B cell (primary cell): ENCODE data around the gene PAM16. TPM values are rescaled to one million over a fixed set of nuclear protein-coding genes. Genes with fewer than 3 reads are reported as not detected.

Experiments used
- ATAC-seq: fragments of 200-7000 bp; cut with Tn5 transposase; one replicate; pipeline ENCODE4 v1.10.0; 2021; ENCODE audit warnings: low read depth, mild to moderate bottlenecking, moderate number of reproducible peaks, moderate library complexity
- CTCF ChIA-PET: fragments of 350-600 bp; sonication (Branson Sonifier 250); formaldehyde crosslinking; loops from one replicate; lab custom pipeline; 2021; ENCODE audit warnings: antibody characterized with exemption, inconsistent platforms; lab: Charles Lee
- POLR2A ChIA-PET: fragments of 350-600 bp; sonication (Branson Sonifier 250); formaldehyde crosslinking; loops from one replicate; lab custom pipeline; 2021; ENCODE audit warnings: antibody characterized with exemption; lab: Charles Lee
- DNase-seq: peaks from one replicate; pipeline ENCODE4 v3.0.0; 2013
- H2AFZ ChIP-seq: 2 replicates; pipeline ENCODE4 v1.6.1; 2012; ENCODE audit warnings: mild to moderate bottlenecking, low read depth, low read length; ENCODE audit not compliant: insufficient read depth, poor library complexity, severe bottlenecking
- H3K27ac ChIP-seq, 2 donors: 1 replicate in 1 of 2; 2 replicates in 1 of 2; pipeline ENCODE4 v1.5.1; 2012 to 2013; ENCODE audit warnings: low read length in 2 of 2, mild to moderate bottlenecking in 2 of 2, moderate library complexity in 1 of 2
- H3K27me3 ChIP-seq, 4 experiments: fragments of 200-600 bp in 1 of 4; sonication (generic) in 1 of 4; replicated peaks in 1 of 4; 1 replicate in 2 of 4; 2 replicates in 2 of 4; pipeline versions ENCODE4 v1.6.1 to v1.7.0; 2013 to 2016; ENCODE audit warnings: low read length in 3 of 4, mild to moderate bottlenecking in 2 of 4, mixed read lengths in 1 of 4, moderate library complexity in 1 of 4; ENCODE audit not compliant: insufficient read depth in 4 of 4, control insufficient read depth in 3 of 4; ENCODE audit errors: control extremely low read depth in 1 of 4
- H3K36me3 ChIP-seq, 2 experiments: replicated peaks in 1 of 2; 1 replicate in 1 of 2; 2 replicates in 1 of 2; pipeline versions ENCODE4 v1.6.1 to v1.7.1; 2013; ENCODE audit warnings: low read length in 1 of 2; ENCODE audit not compliant: insufficient read depth in 2 of 2, control insufficient read depth in 1 of 2; ENCODE audit errors: control extremely low read depth in 1 of 2, extremely low read depth in 1 of 2
- H3K4me1 ChIP-seq, 2 donors: fragments of 200-600 bp in 1 of 2; sonication (generic) in 1 of 2; 1 replicate in 1 of 2; 2 replicates in 1 of 2; pipeline versions ENCODE4 v1.5.1 to v1.6.1; 2013 to 2017; ENCODE audit warnings: low read length in 2 of 2; ENCODE audit not compliant: control insufficient read depth in 2 of 2, insufficient read depth in 2 of 2
- H3K4me2 ChIP-seq: replicated peaks from 2 replicates; pipeline ENCODE3; 2012; ENCODE audit warnings: mild to moderate bottlenecking, low read depth, low read length; ENCODE audit not compliant: poor library complexity, severe bottlenecking
- H3K4me3 ChIP-seq, 5 experiments: fragments of 200-600 bp in 1 of 5; sonication (generic) in 1 of 5; 1 replicate in 3 of 5; 2 replicates in 2 of 5; pipeline versions ENCODE4 v1.5.1 to v1.7.0; 2011 to 2016; ENCODE audit warnings: low read length in 4 of 5, mild to moderate bottlenecking in 4 of 5, low read depth in 2 of 5, control low read depth in 1 of 5, moderate library complexity in 1 of 5; ENCODE audit not compliant: insufficient read depth in 1 of 5; ENCODE audit errors: control extremely low read depth in 1 of 5, extremely low read depth in 1 of 5
- H3K79me2 ChIP-seq: fragments of 200-600 bp; sonication (generic); one replicate; pipeline ENCODE4 v1.6.0; 2016; ENCODE audit warnings: low read length; ENCODE audit not compliant: control insufficient read depth, insufficient read depth
- H3K9ac ChIP-seq: fragments of 200-600 bp; sonication (generic); 2 replicates; pipeline ENCODE4 v1.6.1; 2017; ENCODE audit warnings: mild to moderate bottlenecking, low read length, moderate library complexity
- H3K9me3 ChIP-seq, 3 donors: one replicate each; pipeline versions ENCODE4 v1.6.1 to v1.7.1; 2013; ENCODE audit warnings: low read length in 2 of 3; ENCODE audit not compliant: control insufficient read depth in 2 of 3, insufficient read depth in 1 of 3; ENCODE audit errors: control extremely low read depth in 1 of 3
- H4K20me1 ChIP-seq: 2 replicates; pipeline ENCODE4 v1.6.0; 2012; ENCODE audit warnings: mild to moderate bottlenecking, low read length; ENCODE audit not compliant: insufficient read depth, control insufficient read depth, poor library complexity, severe bottlenecking
- H3K27ac Mint-ChIP-seq: one replicate; pipeline ENCODE4 v1.8.0; 2021; ENCODE audit warnings: mixed read lengths
- H3K27me3 Mint-ChIP-seq: one replicate; pipeline ENCODE4 v1.8.0; 2021; ENCODE audit warnings: mixed read lengths
- H3K4me1 Mint-ChIP-seq: one replicate; pipeline ENCODE4 v1.8.0; 2021; ENCODE audit warnings: mixed read lengths
- H3K4me3 Mint-ChIP-seq: one replicate; pipeline ENCODE4 v1.8.0; 2021; ENCODE audit warnings: mixed read lengths
- H3K9me3 Mint-ChIP-seq: one replicate; pipeline ENCODE4 v1.8.0; 2022; ENCODE audit warnings: mixed read lengths; ENCODE audit not compliant: insufficient read depth
- EZH2 ChIP-seq: IDR thresholded peaks from 2 replicates; pipeline ENCODE4 v1.6.1; 2012; ENCODE audit warnings: borderline replicate concordance, low read depth, mild to moderate bottlenecking, moderate library complexity, low read length; ENCODE audit not compliant: insufficient read depth, poor library complexity, severe bottlenecking
- WGBS: methylation state at CpG from one replicate; pipeline ENCODE4 v1.1.5; 2013; ENCODE audit warnings: missing lambda C conversion rate; ENCODE audit not compliant: insufficient coverage; 5-methylcytosine and 5-hydroxymethylcytosine counted together
- intact Hi-C: fragments of 100-400 bp; cut with micrococcal nuclease; formaldehyde crosslinking; loops from one replicate; pipeline ENCODE4 v1.10.0; 2022
- polyA plus RNA-seq: library from polyadenylated mRNA; depleted of rRNA; stranded (reverse); fragments of >200 nt; gene quantifications from 2 replicates; pipeline ENCODE4 v1.2.3, GENCODE V29; 2012
- total RNA-seq, 2 donors: library from RNA; stranded (reverse); fragments of 120-200 nt in 1 of 2; gene quantifications; 1 replicate in 1 of 2; 2 replicates in 1 of 2; pipeline versions ENCODE4 v1.2.3 to v1.2.4, GENCODE V29; 2013 to 2022
- TF ChIP-seq, protein P1 (sequence below): fragments of 200-600 bp; IDR thresholded peaks from one replicate; pipeline ENCODE4 v1.8.0; 2022; ENCODE audit warnings: antibody characterized with exemption, mild to moderate bottlenecking

The PAM16 gene
- total and polyA plus RNA-seq, 2 donors (not counting 1 experiment from before 2014, with no cell fraction given) = 57.3 to 64.1 TPM

DNA sequence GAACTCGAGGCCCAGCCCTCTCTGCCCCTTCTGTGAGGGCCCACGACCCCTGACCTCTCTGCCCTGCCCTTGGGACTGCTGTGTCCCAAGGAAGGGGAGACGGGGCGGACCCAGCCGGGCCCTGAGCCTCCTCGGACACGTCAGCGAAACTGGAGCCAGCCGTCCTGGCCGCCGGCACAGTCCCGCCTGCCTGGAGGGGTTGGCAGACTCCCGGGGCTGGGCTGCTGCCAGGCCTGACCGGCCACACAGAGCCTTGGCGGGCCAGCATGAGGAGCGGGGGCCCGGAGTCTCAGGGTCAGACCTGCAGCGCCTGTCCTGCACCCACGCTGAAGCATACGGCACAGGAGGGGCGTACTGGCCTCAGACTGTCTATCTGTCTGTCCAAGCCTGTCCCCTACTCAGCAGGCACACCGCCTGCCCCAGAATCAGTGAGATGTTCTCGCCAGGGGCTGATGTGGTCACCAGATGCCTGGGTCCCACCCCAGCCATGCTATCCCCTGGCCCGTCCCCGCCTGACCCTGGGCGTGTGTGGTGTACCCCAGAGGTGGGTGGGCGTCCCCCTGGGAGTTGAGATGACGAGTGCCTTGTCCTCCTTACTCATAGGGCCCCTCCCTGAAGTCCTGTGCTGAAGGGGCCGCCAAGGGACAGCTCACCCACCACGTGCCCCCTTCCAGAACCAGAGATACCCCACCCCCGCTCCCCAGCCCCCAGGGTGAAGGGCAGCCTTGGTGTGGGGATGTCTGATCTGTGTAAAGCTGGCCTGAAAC lies 25.2 kb upstream of the PAM16 start:
- H3K9ac ChIP-seq = no peak overlapping the region
- 98% methylated on average over 25 of the region's 31 CpGs for WGBS
- CTCF ChIA-PET = interaction anchor here (1.4 to 1.5 kb wide), 2 partner anchors 17 to 26 kb away, joined by 5 to 8 read pairs; no protein-coding TSS in a partner anchor

GRCh38 chr16:4375717-4376116 lies 24.6 kb upstream of the PAM16 start:
- H3K4me1 Mint-ChIP-seq = peaks cover 24% of the 10 kb centered on the region
- H3K9me3 Mint-ChIP-seq = no peaks in the 10 kb centered on the region
- CTCF ChIA-PET = interaction anchor here (1.4 to 1.5 kb wide), 2 partner anchors 16 to 27 kb away, joined by 5 to 8 read pairs; no protein-coding TSS in a partner anchor
- no peak overlapping the region for H3K4me3 Mint-ChIP-seq
- Histone ChIP-seq H3K4me2 (no peak overlapping the region), H3K27ac (no peak overlapping the region), H3K4me3 (no peak overlapping the region), H4K20me1 (peaks cover 93% of the 10 kb centered on the region), H3K4me1 (peaks cover 18 to 25% of the 10 kb centered on the region in 2 donors), H3K36me3 (peaks cover 0 to 11% of the 10 kb centered on the region in 2 experiments), H3K79me2 (peaks cover 24% of the 10 kb centered on the region), H2AFZ (no peak overlapping the region), H3K9ac (no peak overlapping the region), H3K9me3 (no peaks in the 10 kb centered on the region), H3K27me3 (no peaks in the 10 kb centered on the region)
- POLR2A ChIA-PET = no interaction called here
- DNase-seq (no peak), ATAC-seq (no peak)
- WGBS = 94% methylated on average over 15 of the region's 15 CpGs
- TF ChIP-seq EZH2 = no peak
- TF ChIP-seq, protein P1, sequence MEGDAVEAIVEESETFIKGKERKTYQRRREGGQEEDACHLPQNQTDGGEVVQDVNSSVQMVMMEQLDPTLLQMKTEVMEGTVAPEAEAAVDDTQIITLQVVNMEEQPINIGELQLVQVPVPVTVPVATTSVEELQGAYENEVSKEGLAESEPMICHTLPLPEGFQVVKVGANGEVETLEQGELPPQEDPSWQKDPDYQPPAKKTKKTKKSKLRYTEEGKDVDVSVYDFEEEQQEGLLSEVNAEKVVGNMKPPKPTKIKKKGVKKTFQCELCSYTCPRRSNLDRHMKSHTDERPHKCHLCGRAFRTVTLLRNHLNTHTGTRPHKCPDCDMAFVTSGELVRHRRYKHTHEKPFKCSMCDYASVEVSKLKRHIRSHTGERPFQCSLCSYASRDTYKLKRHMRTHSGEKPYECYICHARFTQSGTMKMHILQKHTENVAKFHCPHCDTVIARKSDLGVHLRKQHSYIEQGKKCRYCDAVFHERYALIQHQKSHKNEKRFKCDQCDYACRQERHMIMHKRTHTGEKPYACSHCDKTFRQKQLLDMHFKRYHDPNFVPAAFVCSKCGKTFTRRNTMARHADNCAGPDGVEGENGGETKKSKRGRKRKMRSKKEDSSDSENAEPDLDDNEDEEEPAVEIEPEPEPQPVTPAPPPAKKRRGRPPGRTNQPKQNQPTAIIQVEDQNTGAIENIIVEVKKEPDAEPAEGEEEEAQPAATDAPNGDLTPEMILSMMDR = no peak
- intact Hi-C loops = no loop called here
- no peak overlapping the region for H3K27ac Mint-ChIP-seq
- H3K27me3 Mint-ChIP-seq = no peaks in the 10 kb centered on the region

More for the DNA sequence above, 25.2 kb upstream of the PAM16 start:
- POLR2A ChIA-PET = no interaction called here
- Histone ChIP-seq H4K20me1 (peaks cover 93% of the 10 kb centered on the region), H3K79me2 (peaks cover 20% of the 10 kb centered on the region), H3K27ac (no peak overlapping the region), H3K27me3 (no peaks in the 10 kb centered on the region), H3K36me3 (peaks cover 0 to 16% of the 10 kb centered on the region in 2 experiments), H3K4me1 (peaks cover 18 to 22% of the 10 kb centered on the region in 2 donors), H2AFZ (no peak overlapping the region), H3K9me3 (no peaks in the 10 kb centered on the region), H3K4me2 (no peak overlapping the region), H3K4me3 (no peak overlapping the region)
- TF ChIP-seq, protein P1 = no peak
- no peak for TF ChIP-seq EZH2
- no peak for DNase-seq
- no peaks in the 10 kb centered on the region for H3K27me3 Mint-ChIP-seq
- peaks cover 24% of the 10 kb centered on the region for H3K4me1 Mint-ChIP-seq
- H3K9me3 Mint-ChIP-seq = no peaks in the 10 kb centered on the region
- no peak overlapping the region for H3K27ac Mint-ChIP-seq
- no peak for ATAC-seq
- intact Hi-C loops = no loop called here
- H3K4me3 Mint-ChIP-seq = no peak overlapping the region
